GM06990 (cell line): ENCODE data around the gene NCAM1.

Source experiments
- DNase-seq: peaks from one replicate; pipeline ENCODE4 v3.0.0-alpha.2; 2011; ENCODE audit not compliant: insufficient read length; ENCODE audit errors: extremely low read depth
- H3K27me3 ChIP-seq: replicated peaks from 2 replicates; pipeline ENCODE4 v1.6.0; 2011; ENCODE audit warnings: low read length; ENCODE audit not compliant: control insufficient read depth, insufficient read depth
- H3K36me3 ChIP-seq: 2 replicates; pipeline ENCODE4 v1.5.1; 2011; ENCODE audit warnings: low read length; ENCODE audit not compliant: control insufficient read depth, insufficient read depth
- H3K4me3 ChIP-seq: replicated peaks from 2 replicates; pipeline ENCODE4 v1.5.1; 2011; ENCODE audit warnings: low read depth, mild to moderate bottlenecking, control low read depth, low read length
- TF ChIP-seq, protein P1 (sequence below): IDR thresholded peaks from 2 replicates; pipeline ENCODE4 v1.5.1; 2011; ENCODE audit warnings: low read length, control low read depth, mild to moderate bottlenecking, inconsistent platforms; ENCODE audit not compliant: insufficient read depth, poor library complexity, severe bottlenecking

Gene NCAM1

GRCh38 chr11:113090716-113091480, 129.7 kb downstream of the NCAM1 start:
- H3K27me3 ChIP-seq, result no peaks in the 10 kb centered on the region; the same call in 1 of the 2 replicates
- TF ChIP-seq, protein P1, sequence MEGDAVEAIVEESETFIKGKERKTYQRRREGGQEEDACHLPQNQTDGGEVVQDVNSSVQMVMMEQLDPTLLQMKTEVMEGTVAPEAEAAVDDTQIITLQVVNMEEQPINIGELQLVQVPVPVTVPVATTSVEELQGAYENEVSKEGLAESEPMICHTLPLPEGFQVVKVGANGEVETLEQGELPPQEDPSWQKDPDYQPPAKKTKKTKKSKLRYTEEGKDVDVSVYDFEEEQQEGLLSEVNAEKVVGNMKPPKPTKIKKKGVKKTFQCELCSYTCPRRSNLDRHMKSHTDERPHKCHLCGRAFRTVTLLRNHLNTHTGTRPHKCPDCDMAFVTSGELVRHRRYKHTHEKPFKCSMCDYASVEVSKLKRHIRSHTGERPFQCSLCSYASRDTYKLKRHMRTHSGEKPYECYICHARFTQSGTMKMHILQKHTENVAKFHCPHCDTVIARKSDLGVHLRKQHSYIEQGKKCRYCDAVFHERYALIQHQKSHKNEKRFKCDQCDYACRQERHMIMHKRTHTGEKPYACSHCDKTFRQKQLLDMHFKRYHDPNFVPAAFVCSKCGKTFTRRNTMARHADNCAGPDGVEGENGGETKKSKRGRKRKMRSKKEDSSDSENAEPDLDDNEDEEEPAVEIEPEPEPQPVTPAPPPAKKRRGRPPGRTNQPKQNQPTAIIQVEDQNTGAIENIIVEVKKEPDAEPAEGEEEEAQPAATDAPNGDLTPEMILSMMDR, result no peak
- H3K36me3 ChIP-seq, result no peaks in the 10 kb centered on the region
- H3K4me3 ChIP-seq, result no peak overlapping the region
- DNase-seq, result no peak

DNA sequence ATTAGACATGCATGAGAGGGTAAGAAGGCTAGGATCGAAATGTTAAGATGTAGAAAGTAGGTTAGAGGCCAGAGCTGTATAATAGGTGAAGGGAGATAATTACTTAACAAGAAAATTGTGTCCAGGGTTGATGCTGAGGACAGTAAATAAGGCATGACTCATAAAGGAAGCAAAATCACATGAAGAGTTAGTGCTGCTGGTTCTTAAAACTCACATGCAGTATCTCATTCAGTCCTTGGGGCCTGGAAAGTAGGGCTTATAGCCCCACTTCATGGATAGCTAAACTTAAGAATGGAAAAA, 130.2 kb downstream of the NCAM1 start:
- Histone ChIP-seq H3K4me3 (no peak overlapping the region), H3K27me3 (no peaks in the 10 kb centered on the region; the same call in 1 of the 2 replicates), H3K36me3 (no peaks in the 10 kb centered on the region)
- DNase-seq, result no peak
- TF ChIP-seq, protein P1, result no peak

DNA sequence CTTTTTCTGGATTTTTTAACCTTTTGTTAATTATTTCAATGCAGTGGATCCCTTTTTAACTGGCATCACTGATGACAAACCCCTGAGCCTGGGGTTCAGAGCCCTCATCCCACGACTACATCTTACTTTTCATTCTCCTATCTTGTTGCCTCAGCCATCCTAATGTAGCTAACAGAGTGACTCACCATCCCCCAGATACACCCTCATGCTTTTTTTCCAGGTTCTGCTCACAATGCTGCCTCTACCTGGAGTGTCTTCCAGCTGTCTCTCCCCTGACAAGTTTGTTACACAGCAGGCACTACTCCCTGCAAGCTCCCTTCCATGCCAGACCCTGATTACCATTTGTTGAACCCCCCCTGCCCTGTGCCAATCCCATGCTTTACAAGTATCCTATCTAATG, 135.4 kb downstream of the NCAM1 start:
- no peak for DNase-seq
- TF ChIP-seq, protein P1, result no peak
- Histone ChIP-seq H3K27me3 (peaks cover 1% of the 10 kb centered on the region; the same call in 1 of the 2 replicates), H3K4me3 (no peak overlapping the region), H3K36me3 (no peaks in the 10 kb centered on the region)

GRCh38 chr11:113103932-113104690, 142.9 kb downstream of the NCAM1 start:
- Histone ChIP-seq H3K36me3 (no peaks in the 10 kb centered on the region), H3K27me3 (0 out of 2 replicates have a peak, but pooled peaks cover 3% of the 10 kb centered on the region), H3K4me3 (no peak overlapping the region)
- TF ChIP-seq, protein P1, result no peak
- no peak for DNase-seq

GRCh38 chr11:113104691-113105251, 143.6 kb downstream of the NCAM1 start:
- TF ChIP-seq, protein P1, result no peak
- no peak for DNase-seq
- Histone ChIP-seq H3K27me3 (0 out of 2 replicates have a peak, but pooled peaks cover 3% of the 10 kb centered on the region), H3K36me3 (no peaks in the 10 kb centered on the region), H3K4me3 (no peak overlapping the region)
